ENCODE measurements around the gene OTP. TPM values are rescaled to one million over a fixed set of nuclear protein-coding genes. Genes with fewer than 3 reads are reported as not detected.

The OTP gene
- total RNA-seq, 1 experiment from 2014 or later = not detected

DNA sequence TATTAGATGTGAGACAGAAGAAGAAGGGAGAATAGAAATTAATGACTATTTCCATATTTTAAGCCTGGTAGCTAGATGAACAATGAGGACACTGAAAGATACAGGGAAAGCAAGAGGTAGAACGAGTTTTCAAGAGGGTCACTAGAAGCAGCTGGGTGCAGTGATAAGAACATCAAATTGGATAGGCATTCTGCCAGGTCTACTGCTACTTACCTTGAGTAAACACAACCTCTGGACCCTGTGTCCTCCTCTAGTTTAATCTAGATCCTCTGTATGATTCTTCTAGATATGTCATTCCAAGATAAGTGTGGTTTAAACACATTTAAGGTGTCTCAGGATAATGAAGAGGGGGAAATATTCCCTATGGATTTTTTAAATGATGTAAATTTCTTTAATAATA is 31.2 kb downstream of the OTP start:
- no peaks in the 10 kb centered on the region for H4K20me1 ChIP-seq (ENCODE audit: low read length)
- H3K9me2 ChIP-seq (replicated peaks; ENCODE audit: low read length) = no peaks in the 10 kb centered on the region
- ChIA-PET CTCF (no interaction called here), POLR2A (ENCODE audit: unreplicated experiment) (no interaction called here)
- no peaks in the 10 kb centered on the region for H3K9me3 ChIP-seq (ENCODE audit: low read length)
- H3K79me2 ChIP-seq (ENCODE audit: low read length) = no peaks in the 10 kb centered on the region
- no peaks in the 10 kb centered on the region for H3F3A ChIP-seq (ENCODE audit: low read length, unreplicated experiment)
- no peak overlapping the region for H3K4me3 ChIP-seq (ENCODE audit: low read length)
- H3K27me3 ChIP-seq (ENCODE audit: low read length) = no peaks in the 10 kb centered on the region
- H3K4me1 ChIP-seq (ENCODE audit: insufficient read depth, low read length) = no peaks in the 10 kb centered on the region
- TF ChIP-seq EZH2phosphoT487 (IDR thresholded peaks at IDR 0.05; ENCODE audit: borderline replicate concordance, low read length) = no peak
- no peak for TF ChIP-seq EZH2 (IDR thresholded peaks at IDR 0.05; ENCODE audit: low read length, unreplicated experiment)
- no peak for TF ChIP-seq CTCF (conservative IDR thresholded peaks at IDR 0.05; ENCODE audit: low read depth, low read length)
- no peak overlapping the region for H3K4me2 ChIP-seq (ENCODE audit: low read length)
- intact Hi-C loops (cut with micrococcal nuclease) = no loop called here
- no peak overlapping the region for H2AFZ ChIP-seq (ENCODE audit: low read length)
- H3K36me3 ChIP-seq (ENCODE audit: low read depth, low read length) = no peaks in the 10 kb centered on the region
- ATAC-seq = no peak
- no peak overlapping the region for H3K9ac ChIP-seq (ENCODE audit: low read length)
- DNase-seq = no peak
- H3K27ac ChIP-seq (ENCODE audit: low read length) = no peak overlapping the region
- no TSS peak for BruUV-seq (replicated peaks)

- Histone ChIP-seq H4K20me1 (ENCODE audit: low read length) (no peaks in the 10 kb centered on the region), H3K9ac (ENCODE audit: low read length) (no peak overlapping the region), H3K9me3 (ENCODE audit: low read length) (no peaks in the 10 kb centered on the region), H3F3A (ENCODE audit: low read length, unreplicated experiment) (no peaks in the 10 kb centered on the region), H3K4me2 (ENCODE audit: low read length) (no peak overlapping the region), H3K4me1 (ENCODE audit: insufficient read depth, low read length) (no peaks in the 10 kb centered on the region), H2AFZ (ENCODE audit: low read length) (no peak overlapping the region), H3K27ac (ENCODE audit: low read length) (no peak overlapping the region), H3K9me2 (replicated peaks; ENCODE audit: low read length) (no peaks in the 10 kb centered on the region), H3K36me3 (ENCODE audit: low read depth, low read length) (no peaks in the 10 kb centered on the region), H3K79me2 (ENCODE audit: low read length) (no peaks in the 10 kb centered on the region), H3K4me3 (ENCODE audit: low read length) (no peak overlapping the region), H3K27me3 (ENCODE audit: low read length) (no peaks in the 10 kb centered on the region)
- TF ChIP-seq CTCF (conservative IDR thresholded peaks at IDR 0.05; ENCODE audit: low read depth, low read length) (no peak), EZH2 (IDR thresholded peaks at IDR 0.05; ENCODE audit: low read length, unreplicated experiment) (no peak), EZH2phosphoT487 (IDR thresholded peaks at IDR 0.05; ENCODE audit: borderline replicate concordance, low read length) (no peak)
- ChIA-PET POLR2A (ENCODE audit: unreplicated experiment) (no interaction called here), CTCF (no interaction called here)
- ATAC-seq = no peak
- BruUV-seq (replicated peaks) = no TSS peak
- intact Hi-C loops (cut with micrococcal nuclease) = no loop called here
- DNase-seq = no peak
Measured at GRCh38 chr5:77606279-77606678, 32.2 kb downstream of the OTP start.

DNA sequence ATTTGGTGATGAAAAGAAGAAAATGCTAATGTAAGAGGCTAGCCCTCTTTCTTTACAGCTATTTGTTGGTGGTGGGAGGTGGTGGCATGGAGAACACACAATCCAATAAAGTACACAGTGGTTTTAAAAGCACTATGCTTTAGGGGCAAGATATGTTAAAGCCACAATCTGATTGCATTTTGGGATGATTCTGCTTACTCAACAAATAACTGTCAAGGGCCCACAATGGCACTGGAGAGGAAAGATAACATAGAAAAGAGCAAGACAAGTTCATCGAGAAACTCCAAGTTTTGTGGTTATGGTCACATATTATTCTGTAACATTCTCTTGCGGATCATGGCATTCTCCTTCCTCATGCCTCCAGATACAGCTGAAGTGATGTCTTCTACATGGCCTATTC is 38.8 kb downstream of the OTP start:
- no TSS peak for BruUV-seq (replicated peaks)
- no peak for DNase-seq
- Histone ChIP-seq H3K4me1 (ENCODE audit: insufficient read depth, low read length) (no peaks in the 10 kb centered on the region), H3K9ac (ENCODE audit: low read length) (no peak overlapping the region), H3F3A (ENCODE audit: low read length, unreplicated experiment) (no peaks in the 10 kb centered on the region), H3K9me3 (ENCODE audit: low read length) (no peaks in the 10 kb centered on the region), H2AFZ (ENCODE audit: low read length) (no peak overlapping the region), H4K20me1 (ENCODE audit: low read length) (no peaks in the 10 kb centered on the region), H3K9me2 (replicated peaks; ENCODE audit: low read length) (no peaks in the 10 kb centered on the region), H3K79me2 (ENCODE audit: low read length) (no peaks in the 10 kb centered on the region), H3K27ac (ENCODE audit: low read length) (no peak overlapping the region), H3K4me3 (ENCODE audit: low read length) (no peak overlapping the region), H3K4me2 (ENCODE audit: low read length) (no peak overlapping the region), H3K27me3 (ENCODE audit: low read length) (peaks cover 3% of the 10 kb centered on the region; the same call in 1 of the 2 replicates), H3K36me3 (ENCODE audit: low read depth, low read length) (no peaks in the 10 kb centered on the region)
- CTCF ChIA-PET = no interaction called here
- intact Hi-C loops (cut with micrococcal nuclease) = no loop called here
- POLR2A ChIA-PET (ENCODE audit: unreplicated experiment) = no interaction called here
- no peak for TF ChIP-seq EZH2phosphoT487 (IDR thresholded peaks at IDR 0.05; ENCODE audit: borderline replicate concordance, low read length)
- no peak for TF ChIP-seq CTCF (conservative IDR thresholded peaks at IDR 0.05; ENCODE audit: low read depth, low read length)
- no peak for TF ChIP-seq EZH2 (IDR thresholded peaks at IDR 0.05; ENCODE audit: low read length, unreplicated experiment)
- no peak for ATAC-seq

All from PC-3 (cell line).